KG1 (cell line): ENCODE results near the gene PLXDC2.
"Not testable (repeated sequence)": the region's sequence is repeated elsewhere in the genome, so short reads cannot be mapped to it uniquely, and the experiment has no call there.

Experiments used
- DNase-seq: peaks from one replicate; lab custom pipeline; 2025; lab: John Stamatoyannopoulos, UW

The PLXDC2 gene

DNA sequence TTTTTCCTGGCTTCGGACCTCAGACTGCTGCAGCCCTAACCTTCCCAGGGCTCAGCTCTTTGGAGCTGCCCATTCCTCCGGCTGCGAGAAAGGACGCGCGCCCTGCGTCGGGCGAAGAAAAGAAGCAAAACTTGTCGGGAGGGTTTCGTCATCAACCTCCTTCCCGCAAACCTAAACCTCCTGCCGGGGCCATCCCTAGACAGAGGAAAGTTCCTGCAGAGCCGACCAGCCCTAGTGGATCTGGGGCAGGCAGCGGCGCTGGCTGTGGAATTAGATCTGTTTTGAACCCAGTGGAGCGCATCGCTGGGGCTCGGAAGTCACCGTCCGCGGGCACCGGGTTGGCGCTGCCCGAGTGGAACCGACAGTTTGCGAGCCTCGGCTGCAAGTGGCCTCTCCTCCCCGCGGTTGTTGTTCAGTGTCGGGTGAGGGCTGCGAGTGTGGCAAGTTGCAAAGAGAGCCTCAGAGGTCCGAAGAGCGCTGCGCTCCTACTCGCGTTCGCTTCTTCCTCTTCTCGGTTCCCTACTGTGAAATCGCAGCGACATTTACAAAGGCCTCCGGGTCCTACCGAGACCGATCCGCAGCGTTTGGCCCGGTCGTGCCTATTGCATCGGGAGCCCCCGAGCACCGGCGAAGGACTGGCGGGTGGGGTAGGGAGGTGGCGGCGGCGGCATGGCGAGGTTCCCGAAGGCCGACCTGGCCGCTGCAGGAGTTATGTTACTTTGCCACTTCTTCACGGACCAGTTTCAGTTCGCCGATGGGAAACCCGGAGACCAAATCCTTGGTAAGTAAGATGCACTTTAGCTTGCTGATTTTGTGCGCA is at the start of gene PLXDC2:
TSS of gene PLXDC2 (plus strand) at position 22 of the 820 bp plus-strand sequence.
- DNase-seq = peak; percentile 62

DNA sequence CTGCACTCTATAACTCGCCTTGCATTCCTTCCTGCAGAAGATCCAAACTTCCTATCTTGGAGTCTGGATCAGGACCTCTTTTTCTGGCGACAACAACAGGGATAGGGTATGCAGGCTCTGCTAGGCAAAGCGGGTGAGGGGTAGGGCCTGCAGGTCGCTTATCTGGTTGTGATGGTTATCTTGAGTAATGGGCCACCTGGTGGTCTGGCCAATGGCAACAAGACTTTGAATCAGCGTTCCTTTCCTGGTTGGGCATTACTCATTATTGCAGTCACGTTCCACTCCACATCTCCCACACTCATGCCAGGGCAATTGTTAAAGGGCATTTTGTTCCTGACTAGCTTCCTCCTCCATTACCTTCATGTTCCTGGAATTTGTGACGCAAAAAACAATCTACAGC is 48.4 kb upstream of the PLXDC2 start:
- DNase-seq = no peak

DNA sequence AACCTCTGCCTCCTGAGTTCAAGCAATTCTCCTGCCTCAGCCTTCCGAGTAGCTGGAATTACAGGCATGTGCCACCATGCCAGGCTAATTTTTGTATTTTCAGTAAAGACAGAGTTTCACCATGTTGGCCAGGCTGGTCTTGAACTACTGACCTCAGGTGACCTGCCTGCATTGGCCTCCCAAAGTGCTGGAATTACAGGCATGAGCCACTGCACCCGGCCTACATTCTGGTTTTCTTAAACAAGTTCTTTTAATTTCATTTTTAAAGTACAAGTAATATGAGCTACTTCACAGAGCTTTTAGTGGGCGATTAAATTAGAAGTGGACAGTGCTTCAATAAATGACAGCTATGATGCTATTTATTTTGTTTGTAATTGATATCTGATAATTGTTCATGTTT is 46.4 kb upstream of the PLXDC2 start:
- not testable (repeated sequence) for DNase-seq

DNA sequence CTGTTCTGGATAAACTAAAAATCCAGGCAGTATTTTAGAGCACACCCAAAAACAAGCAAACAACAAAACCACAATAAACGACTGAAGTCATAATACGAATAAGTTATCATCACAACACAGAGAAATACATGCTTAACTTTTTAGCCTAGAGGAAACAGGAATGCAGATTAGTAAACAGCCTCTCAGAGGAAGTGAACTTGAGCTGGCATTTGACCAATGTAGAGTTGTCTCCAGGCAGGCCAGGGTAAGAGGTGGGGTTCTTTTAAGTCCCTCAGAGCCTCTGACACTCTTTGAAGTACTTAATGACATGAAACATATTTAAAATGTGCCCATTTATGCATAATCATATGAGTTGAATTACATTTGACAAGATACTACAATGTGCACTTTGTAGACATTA is 43.3 kb upstream of the PLXDC2 start:
- DNase-seq = no peak

DNA sequence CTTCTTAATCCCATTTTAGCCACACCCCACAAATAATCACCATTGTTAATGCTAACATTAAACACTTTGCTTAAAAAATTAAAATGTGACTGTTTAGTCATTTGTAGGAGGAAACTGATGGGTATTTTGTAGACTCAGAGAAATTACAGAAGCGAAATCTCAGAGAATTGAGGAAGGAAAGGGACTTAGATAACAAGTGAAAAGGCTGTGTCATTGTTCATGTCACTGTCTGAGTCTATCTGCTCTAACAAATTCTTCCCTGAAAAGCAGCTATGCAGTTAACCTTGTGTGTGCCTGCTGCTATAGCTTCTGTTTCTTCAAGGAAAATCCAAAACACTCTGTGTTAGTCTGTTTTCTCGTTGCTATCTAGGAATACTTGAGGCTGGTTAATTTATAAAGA is 40.9 kb upstream of the PLXDC2 start:
- no peak for DNase-seq

DNA sequence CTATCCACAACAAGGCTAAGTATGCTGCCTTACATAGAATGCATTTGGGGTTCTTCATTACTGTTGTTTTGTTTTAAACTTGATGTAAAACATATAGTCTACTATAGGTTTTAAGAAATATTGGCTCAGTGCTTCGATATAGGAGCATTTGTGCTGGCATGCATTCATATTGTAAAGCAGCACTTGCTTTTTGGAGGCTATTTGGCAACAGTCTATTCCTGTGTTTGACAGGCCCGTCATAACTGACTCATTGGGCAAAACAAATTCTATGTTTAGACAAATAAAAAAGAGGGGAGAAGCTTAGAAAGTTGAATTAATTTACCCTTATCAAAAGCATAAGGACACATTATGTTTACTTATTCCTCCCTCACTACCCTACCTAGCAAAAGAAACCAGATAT is 38.4 kb upstream of the PLXDC2 start:
- DNase-seq = no peak

DNA sequence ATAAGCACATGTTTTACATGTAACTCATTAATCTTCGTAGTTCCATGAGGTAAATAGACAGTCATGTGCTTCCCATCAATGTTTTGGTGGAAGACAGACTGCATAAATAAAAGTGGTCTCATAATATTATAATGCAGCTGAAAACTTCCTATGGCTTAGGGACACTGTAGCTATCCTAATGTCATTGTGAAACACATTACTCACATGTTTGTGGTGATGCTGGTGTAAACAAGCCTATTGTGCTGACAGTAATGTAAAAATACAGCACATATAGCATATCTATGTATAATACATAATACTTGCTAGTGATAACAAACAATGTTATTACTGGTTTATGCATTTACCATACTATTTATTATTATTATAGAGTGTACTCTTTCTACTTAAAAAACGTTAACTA is 37.2 kb upstream of the PLXDC2 start:
- no peak for DNase-seq

DNA sequence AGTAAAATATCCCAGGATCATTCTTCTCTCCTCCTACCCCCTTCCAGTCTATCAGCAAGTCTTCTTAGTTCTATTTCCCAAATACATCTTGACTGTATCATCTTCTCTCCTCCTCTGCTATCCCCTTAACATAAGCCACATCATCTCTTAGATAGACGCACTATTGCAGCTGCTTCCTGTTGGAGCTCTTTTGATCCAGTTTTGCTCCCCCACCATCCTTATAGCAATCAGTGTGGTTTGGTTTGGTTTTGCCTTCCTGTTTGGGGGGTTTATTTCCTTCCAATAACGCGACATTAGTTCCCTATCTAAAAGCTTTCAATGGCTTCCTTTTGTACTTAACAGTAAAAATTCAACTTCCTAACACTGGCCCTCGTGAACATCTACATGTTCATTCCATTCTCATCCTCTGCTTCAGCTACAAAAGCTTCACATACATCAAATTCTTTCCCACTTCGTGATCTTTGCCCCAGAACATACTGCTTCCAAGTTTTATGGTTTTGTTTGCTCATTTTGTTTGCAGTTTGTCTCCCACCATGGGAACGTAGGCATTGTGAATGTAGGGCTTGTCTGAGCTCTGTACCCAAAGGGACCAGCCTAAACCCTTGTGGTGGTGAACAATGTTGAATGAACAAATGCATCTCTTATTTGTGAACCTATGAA is 33.7 kb upstream of the PLXDC2 start:
- no peak for DNase-seq

DNA sequence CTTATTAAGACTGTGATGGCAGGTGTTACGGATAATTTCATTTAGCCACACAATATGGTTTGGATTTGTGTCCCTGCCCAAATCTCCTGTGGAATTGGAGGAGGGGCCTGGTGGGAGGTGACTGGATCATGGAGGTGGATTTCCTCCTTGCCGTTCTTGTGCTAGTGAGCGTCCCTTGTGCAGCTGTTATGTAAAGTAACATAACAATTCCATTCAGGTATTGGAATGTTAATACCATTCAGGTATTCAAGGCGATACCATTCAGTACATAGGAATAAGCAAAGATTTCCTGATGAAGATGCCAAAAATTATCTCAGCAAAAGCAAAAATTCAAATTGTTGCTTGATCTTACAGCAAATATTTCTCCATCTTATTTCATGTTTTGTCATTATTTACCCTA is 32.5 kb upstream of the PLXDC2 start:
- DNase-seq = no peak

DNA sequence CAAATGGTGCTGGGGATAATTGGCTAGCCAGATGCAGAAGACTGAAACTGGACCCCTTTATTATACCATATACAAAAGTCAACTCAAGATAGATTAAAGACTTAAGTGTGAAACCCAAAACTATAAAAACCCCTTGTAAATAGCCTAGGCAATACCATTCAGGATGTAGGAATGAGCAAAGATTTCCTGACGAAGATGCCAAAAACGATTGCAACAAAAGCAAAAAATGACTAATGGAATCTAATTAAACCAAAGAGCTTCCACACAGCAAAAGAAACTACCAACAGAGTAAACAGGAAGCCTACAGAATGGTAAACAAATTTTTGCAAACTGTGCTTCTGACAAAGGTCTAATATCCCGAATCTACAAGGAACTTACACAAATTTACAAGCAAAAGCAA is 30.9 kb upstream of the PLXDC2 start:
- no peak for DNase-seq

DNA sequence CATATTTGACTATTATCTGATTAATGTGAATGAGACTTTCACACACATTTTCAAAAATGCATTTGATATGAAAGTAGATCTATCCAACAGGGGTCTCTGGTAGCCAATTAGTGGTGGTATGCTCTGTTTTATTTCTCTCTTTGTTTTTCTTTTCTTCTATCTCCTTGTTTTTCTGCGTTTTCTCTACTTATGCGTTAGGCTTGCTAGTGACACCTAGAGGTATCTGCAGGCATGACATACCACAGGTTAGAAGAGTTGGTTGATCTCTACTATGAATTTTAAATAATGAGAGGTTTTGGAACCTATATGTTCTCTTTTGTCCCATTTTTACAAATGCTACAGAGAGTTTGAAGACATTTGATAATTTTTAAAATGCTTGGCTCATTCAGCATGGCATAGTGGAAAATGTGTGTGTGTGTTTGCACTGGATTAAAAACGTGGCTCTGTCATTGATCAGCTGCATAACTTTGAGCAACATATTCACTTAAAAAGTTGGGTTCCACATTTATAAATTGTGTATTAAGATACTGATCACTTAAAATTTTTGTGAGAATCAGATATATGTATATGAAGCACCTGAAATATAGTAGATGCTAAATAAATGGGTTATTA is 28.1 kb upstream of the PLXDC2 start:
- DNase-seq = peak; percentile 54

DNA sequence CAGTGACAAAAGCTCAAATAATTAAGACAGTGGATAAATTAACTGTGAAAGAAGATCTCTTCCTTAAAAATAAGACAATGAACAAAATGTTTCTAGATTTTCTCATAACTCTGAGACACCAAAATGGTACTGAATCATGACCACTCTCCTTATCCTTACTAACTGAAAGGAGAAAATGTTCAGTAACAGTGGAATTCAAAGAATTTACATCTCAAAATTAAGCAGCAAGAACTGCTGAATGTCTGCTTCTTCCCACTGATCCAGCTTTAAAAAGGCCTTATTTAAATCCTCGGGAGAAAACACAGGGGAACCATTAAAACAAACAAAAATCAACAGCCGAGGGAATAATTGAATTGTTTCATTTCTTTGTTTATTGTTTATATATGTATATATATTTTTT is 27.3 kb upstream of the PLXDC2 start:
- DNase-seq = no peak

DNA sequence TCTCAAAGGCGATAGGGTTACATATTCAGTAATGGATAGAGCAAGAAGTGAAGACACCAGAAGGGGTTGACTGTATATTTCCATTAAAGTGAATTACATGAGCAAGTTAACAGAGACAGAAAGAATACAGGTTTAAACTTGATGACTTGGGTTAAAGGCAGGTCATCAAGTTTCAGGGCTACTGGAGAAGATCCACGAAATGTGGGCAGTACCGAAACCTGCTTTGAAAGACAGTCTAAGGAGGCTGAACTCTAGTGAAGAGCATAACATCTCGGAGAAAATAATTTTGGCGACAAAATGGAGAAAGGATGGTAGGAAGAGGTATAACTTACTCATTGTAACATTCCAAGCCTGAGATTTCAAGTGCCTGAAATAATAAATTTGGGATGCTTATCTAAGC is 26.6 kb upstream of the PLXDC2 start:
- DNase-seq = no peak

DNA sequence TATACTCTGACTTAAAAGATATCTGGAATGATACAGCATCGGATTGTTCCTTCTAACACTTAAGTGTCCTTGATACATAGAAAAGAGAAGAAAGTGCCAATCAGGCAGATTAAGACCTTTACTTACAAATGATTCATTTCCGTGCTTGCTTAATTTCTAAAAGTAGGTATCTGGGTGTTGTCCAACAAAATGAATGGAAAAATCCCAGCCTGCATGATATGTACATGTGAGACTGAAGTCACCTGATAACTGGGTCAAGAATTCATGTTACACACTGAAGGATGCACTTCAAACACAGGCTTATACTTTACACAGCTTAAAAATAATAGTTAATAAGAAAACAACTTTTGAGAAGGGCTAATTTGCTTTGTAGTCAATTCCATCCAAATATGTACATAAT is 25.2 kb upstream of the PLXDC2 start:
- DNase-seq = no peak

DNA sequence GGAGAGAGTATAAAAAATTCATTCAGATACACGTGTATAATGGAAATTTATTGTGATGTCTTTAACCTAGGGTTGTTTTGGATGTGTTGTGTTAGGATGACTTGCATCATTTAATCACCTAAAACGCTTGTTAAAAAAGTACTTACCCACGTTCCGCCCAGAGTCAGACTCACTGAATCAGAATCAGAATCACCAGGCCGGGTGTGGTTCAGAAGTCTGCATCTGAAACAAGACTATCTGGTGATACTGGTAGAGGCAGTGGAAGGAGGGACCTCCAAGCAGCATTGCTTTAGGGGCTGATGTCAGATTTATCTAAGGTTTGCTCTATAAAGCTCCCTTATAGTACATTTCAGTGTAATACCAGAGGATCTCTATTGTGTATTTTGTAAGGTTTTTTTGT is 20.5 kb upstream of the PLXDC2 start:
- DNase-seq = no peak

DNA sequence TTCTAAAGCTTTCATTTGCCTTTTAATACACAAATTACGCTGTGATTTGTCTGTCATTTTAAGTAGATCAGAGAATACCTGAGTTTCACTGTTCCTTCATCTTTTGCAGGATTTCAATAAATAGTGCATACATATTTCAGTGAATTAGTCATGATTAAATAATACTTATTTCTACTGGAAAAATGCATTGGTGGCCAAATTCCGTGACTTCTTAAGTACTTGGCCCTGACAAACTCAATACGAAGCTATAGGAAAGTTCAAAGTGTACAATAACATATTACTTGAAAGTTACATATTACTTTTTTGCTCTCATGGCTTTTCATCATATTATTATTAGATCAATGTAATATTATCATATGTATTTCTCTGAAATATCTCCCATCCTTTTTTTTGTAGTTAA is 16.1 kb upstream of the PLXDC2 start:
- no peak for DNase-seq

DNA sequence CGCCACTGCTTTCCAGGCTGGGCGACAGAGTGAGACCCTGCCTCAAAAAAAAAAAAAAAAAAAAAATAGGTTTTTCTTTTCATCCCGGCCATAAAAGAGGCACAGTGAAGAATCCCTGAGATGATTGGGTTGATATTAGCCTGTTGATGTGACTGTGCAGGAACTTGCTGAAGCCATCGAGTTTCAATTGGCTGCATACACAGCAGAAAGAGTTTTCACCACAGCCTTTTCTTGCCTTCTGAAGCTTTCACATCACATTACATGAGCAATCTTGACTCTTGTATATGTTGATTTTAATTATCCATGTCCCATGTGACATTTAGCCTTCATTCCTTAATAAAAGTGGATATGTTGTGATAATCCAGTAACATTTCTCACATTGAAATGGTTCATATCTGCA is 14.9 kb upstream of the PLXDC2 start:
- no peak for DNase-seq

DNA sequence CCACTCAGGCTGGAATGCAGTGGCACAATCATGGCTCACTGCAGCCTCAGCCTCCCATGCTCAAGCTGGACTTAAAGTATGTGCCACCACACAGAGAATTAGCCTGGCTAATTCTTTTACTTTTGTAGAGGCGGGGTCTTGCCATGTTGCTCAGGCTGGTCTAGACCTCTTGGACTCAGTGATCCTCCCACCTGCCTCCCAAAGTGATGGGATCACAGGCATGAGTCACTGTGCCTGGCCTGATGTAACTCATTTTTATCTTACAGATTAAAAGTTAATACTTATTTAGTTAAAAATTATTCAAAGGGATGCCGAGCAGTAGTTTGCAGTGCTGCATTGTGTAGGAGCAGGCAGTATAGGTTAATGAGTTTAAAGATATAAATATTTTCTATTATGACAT is 12.6 kb upstream of the PLXDC2 start:
- no peak for DNase-seq

DNA sequence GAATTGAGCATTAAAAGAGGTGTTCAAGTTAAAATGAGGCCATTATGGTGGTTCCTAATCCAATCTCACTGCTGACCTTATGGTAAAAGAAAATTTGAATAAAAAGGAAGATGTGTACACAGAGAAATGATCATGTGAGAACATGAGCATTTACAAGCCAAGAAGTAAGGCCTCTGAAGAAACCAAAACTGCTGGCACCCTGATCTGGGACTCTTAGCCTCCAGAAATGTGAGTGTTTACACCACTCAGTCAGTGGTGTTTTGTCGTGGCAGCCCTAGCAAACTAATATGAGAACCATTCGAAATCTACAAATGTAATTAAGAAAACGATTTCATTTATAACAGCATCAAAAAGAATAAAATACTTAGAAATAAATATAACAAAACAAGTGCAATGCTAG is 6.8 kb upstream of the PLXDC2 start:
- no peak for DNase-seq

DNA sequence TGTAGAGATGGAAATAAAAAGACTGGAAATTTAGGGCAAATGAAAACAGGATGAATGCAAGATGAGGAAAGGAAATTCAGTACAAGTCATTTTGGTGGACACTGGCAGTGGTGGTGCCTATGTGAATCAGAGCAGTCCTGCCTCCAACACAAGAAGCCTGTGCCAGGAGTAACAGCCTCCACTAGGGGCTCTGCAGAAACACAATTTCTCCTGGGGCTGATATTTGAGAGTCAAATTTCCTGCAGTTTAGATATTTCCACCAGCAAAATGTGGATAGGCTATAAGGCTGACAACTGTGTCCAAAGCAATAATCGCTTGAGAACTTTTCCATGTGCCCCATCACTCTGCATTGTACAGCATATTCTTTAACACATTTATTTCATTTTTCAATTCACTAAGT is 4.7 kb upstream of the PLXDC2 start:
- no peak for DNase-seq

DNA sequence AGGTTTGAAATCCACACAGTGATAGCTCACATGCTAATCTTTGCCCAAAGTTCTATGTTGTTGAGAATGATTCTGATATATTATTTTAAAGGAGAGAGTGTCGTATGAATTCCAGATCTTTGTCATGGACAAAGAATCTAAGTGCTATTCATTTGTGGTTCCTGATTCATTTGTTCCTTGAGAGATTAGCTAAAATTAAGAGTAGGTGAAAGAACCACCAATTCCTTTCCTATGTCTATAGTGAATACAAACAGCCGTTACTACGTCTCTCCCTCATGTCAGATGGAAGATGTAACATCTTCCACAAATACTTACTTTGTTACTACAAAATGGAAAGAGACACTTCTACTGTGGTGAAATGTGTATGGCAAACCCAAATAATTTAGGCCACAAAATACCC is 3.3 kb upstream of the PLXDC2 start:
- no peak for DNase-seq

DNA sequence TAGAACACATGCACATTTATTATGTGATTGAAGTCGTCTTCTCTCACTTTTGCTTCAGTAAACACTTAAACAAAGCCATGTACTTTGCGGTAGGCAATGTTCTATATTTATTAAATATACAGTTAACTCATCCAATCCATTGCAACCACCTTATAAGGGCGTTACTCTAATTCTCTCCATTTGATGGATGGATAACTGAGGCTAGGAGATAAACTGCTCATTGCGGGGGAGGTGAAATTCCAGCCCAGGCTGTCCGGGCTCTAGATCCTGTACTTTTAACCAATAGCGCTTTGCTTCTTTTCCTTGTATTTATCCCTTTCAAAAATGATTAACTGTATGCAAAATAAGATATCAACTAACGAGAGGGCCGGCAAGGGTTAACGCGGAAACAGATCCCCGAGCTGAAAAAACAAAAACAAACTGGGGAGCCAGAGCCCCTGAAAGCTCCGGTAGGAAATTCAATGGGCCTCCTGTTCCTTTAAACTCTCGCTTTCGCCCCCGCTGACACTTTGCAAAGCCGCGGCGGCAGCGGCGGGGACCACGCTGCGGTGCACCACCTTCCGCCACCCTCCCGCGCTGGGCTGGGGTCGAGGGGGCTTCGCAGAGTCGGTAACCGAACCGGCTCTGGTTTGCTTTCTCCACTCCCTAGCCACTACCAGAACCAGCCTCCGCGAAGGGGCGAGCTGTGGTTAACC is 1.0 kb upstream of the PLXDC2 start:
- no peak for DNase-seq
